Activated CD8-positive, alpha-beta memory T cell treated with anti-CD3 and anti-CD28 coated beads for 1 hour (primary cell): ENCODE data around the gene FOXJ3.

Experiments used
- DNase-seq, 2 donors: peaks; one replicate each; pipeline ENCODE4 v3.0.0-alpha.2; 2020; ENCODE audit warnings: low read depth in 1 of 2; ENCODE audit errors: extremely low read depth in 1 of 2

The FOXJ3 gene

GRCh38 chr1:42334240-42335049, 590 bp downstream of the FOXJ3 start:
- DNase-seq, result peak in 1 of 2 donors; percentile 4

- no peak for DNase-seq
Measured at GRCh38 chr1:42333662-42334239, 1.3 kb downstream of the FOXJ3 start.

GRCh38 chr1:42332877-42333276, 2.2 kb downstream of the FOXJ3 start:
- DNase-seq, result no peak

GRCh38 chr1:42330215-42330614, 4.8 kb downstream of the FOXJ3 start:
- no peak for DNase-seq

GRCh38 chr1:42328916-42329496, 6.0 kb downstream of the FOXJ3 start:
- DNase-seq, result no peak

GRCh38 chr1:42328047-42328625, 6.9 kb downstream of the FOXJ3 start:
- DNase-seq, result no peak

- DNase-seq, result no peak
Measured at GRCh38 chr1:42325014-42325402, 10.0 kb downstream of the FOXJ3 start.

GRCh38 chr1:42324398-42325013, 10.5 kb downstream of the FOXJ3 start:
- DNase-seq, result no peak

GRCh38 chr1:42323551-42323950, 11.5 kb downstream of the FOXJ3 start:
- no peak for DNase-seq

- no peak for DNase-seq
Measured at GRCh38 chr1:42322577-42322976, 12.5 kb downstream of the FOXJ3 start.

- no peak for DNase-seq
Measured at GRCh38 chr1:42321731-42322130, 13.3 kb downstream of the FOXJ3 start.

GRCh38 chr1:42320708-42321107, 14.3 kb downstream of the FOXJ3 start:
- DNase-seq, result no peak

- DNase-seq, result peak in 1 of 2 donors; percentile 7
Measured at GRCh38 chr1:42319871-42320484, 15.1 kb downstream of the FOXJ3 start.

- no peak for DNase-seq
Measured at GRCh38 chr1:42319128-42319851, 15.7 kb downstream of the FOXJ3 start.

- DNase-seq, result no peak
Measured at GRCh38 chr1:42318601-42319000, 16.4 kb downstream of the FOXJ3 start.

GRCh38 chr1:42317308-42317707, 17.7 kb downstream of the FOXJ3 start:
- DNase-seq, result no peak

- DNase-seq, result no peak
Measured at GRCh38 chr1:42316292-42316691, 18.7 kb downstream of the FOXJ3 start.

- DNase-seq, result no peak
Measured at GRCh38 chr1:42315500-42315899, 19.5 kb downstream of the FOXJ3 start.

- DNase-seq, result no peak
Measured at GRCh38 chr1:42313970-42314369, 21.1 kb downstream of the FOXJ3 start.

GRCh38 chr1:42312576-42313212, 22.3 kb downstream of the FOXJ3 start:
- DNase-seq, result no peak
